Smooth muscle cell (in vitro differentiated cells): Measurements from ENCODE around the gene AFF2. TPM values are rescaled to one million over a fixed set of nuclear protein-coding genes. Genes with fewer than 3 reads are reported as not detected.
A peak's percentile ranks its signal among the peaks of the same experiment; 100 is the strongest.

Experiments
- DNase-seq: peaks from one replicate; lab custom pipeline; 2025; ENCODE audit not compliant: unreplicated experiment; lab: John Stamatoyannopoulos, UW
- H2AFZ ChIP-seq: fragments of 200-600 bp; sonication (generic); 2 replicates; pipeline ENCODE4 v1.6.0; 2016; ENCODE audit warnings: antibody characterized with exemption, low read depth, mild to moderate bottlenecking
- H3F3A ChIP-seq: fragments of 200-600 bp; sonication (generic); 2 replicates; pipeline ENCODE4 v1.6.0; 2017; ENCODE audit warnings: antibody characterized with exemption, low read depth
- H3K27ac ChIP-seq: fragments of 200-600 bp; sonication (generic); 2 replicates; pipeline ENCODE4 v1.5.1; 2016; ENCODE audit warnings: low read depth, mild to moderate bottlenecking
- H3K27me3 ChIP-seq: fragments of 200-600 bp; sonication (generic); 2 replicates; pipeline ENCODE4 v1.6.1; 2016; ENCODE audit warnings: low read depth, mild to moderate bottlenecking
- H3K36me3 ChIP-seq: fragments of 200-600 bp; sonication (generic); 2 replicates; pipeline ENCODE4 v1.5.1; 2016; ENCODE audit warnings: low read depth
- H3K4me1 ChIP-seq: fragments of 200-600 bp; sonication (generic); 2 replicates; pipeline ENCODE4 v1.5.1; 2016; ENCODE audit warnings: low read depth
- H3K4me2 ChIP-seq: fragments of 200-600 bp; sonication (generic); 2 replicates; pipeline ENCODE4 v1.6.0; 2016; ENCODE audit warnings: mild to moderate bottlenecking
- H3K4me3 ChIP-seq: fragments of 200-600 bp; sonication (generic); 2 replicates; pipeline ENCODE4 v1.5.1; 2016; ENCODE audit warnings: mild to moderate bottlenecking
- H3K79me2 ChIP-seq: fragments of 200-600 bp; sonication (generic); 2 replicates; pipeline ENCODE4 v1.6.0; 2016; ENCODE audit warnings: low read depth, mild to moderate bottlenecking
- H3K9ac ChIP-seq: fragments of 200-600 bp; sonication (generic); 2 replicates; pipeline ENCODE4 v1.6.0; 2016; ENCODE audit warnings: low read depth
- H3K9me3 ChIP-seq: fragments of 200-600 bp; sonication (generic); replicated peaks from 2 replicates; pipeline ENCODE4 v1.5.1; 2016; ENCODE audit warnings: low read depth
- H4K20me1 ChIP-seq: fragments of 200-600 bp; sonication (generic); 2 replicates; pipeline ENCODE4 v1.6.0; 2016; ENCODE audit warnings: low read depth
- WGBS: methylation state at CpG from one replicate; pipeline ENCODE4 v1.1.7; 2016; ENCODE audit warnings: low lambda C conversion rate; 5-methylcytosine and 5-hydroxymethylcytosine counted together
- polyA plus RNA-seq: library from polyadenylated mRNA; unstranded; fragments of >200 nt; fragmentation: Nextera tagmentation; extraction: Ambion mirVana; gene quantifications from 2 replicates; pipeline ENCODE4 v1.2.1, GENCODE V29; 2016
- total RNA-seq: library from RNA; depleted of rRNA; stranded (reverse); fragments of >200 nt; gene quantifications from 2 replicates; pipeline ENCODE4 v1.2.3, GENCODE V29; 2014
- TF ChIP-seq, protein P1 (sequence below): fragments of 200-600 bp; sonication (generic); IDR thresholded peaks from 2 replicates; pipeline ENCODE4 v1.5.1; 2017; ENCODE audit warnings: borderline replicate concordance, mild to moderate bottlenecking, antibody characterized with exemption; ENCODE audit not compliant: insufficient read depth, poor library complexity, severe bottlenecking

AFF2 gene
- total and polyA plus RNA-seq, 2 experiments from 2014 or later: 0.57 to 3.6 TPM

GRCh38 chrX:148577741-148578140 lies 77.3 kb downstream of the AFF2 start:
- TF ChIP-seq, protein P1, sequence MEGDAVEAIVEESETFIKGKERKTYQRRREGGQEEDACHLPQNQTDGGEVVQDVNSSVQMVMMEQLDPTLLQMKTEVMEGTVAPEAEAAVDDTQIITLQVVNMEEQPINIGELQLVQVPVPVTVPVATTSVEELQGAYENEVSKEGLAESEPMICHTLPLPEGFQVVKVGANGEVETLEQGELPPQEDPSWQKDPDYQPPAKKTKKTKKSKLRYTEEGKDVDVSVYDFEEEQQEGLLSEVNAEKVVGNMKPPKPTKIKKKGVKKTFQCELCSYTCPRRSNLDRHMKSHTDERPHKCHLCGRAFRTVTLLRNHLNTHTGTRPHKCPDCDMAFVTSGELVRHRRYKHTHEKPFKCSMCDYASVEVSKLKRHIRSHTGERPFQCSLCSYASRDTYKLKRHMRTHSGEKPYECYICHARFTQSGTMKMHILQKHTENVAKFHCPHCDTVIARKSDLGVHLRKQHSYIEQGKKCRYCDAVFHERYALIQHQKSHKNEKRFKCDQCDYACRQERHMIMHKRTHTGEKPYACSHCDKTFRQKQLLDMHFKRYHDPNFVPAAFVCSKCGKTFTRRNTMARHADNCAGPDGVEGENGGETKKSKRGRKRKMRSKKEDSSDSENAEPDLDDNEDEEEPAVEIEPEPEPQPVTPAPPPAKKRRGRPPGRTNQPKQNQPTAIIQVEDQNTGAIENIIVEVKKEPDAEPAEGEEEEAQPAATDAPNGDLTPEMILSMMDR: no peak
- H3K27ac ChIP-seq: no peak overlapping the region
- H3K36me3 ChIP-seq: no peaks in the 10 kb centered on the region
- H3K4me3 ChIP-seq: no peak overlapping the region
- H3K27me3 ChIP-seq: no peaks in the 10 kb centered on the region
- no peaks in the 10 kb centered on the region for H4K20me1 ChIP-seq
- H3K4me2 ChIP-seq: peak overlapping the region; percentile 21
- no peak overlapping the region for H3K9ac ChIP-seq
- H3F3A ChIP-seq: no peaks in the 10 kb centered on the region
- H3K9me3 ChIP-seq: no peaks in the 10 kb centered on the region
- DNase-seq: no peak
- H3K79me2 ChIP-seq: no peaks in the 10 kb centered on the region
- WGBS: 61% methylated on average over 3 of the region's 3 CpGs
- H3K4me1 ChIP-seq: no peaks in the 10 kb centered on the region
- no peak overlapping the region for H2AFZ ChIP-seq

- TF ChIP-seq, protein P1: no peak
- Histone ChIP-seq H3K9ac (no peak overlapping the region), H3K79me2 (no peaks in the 10 kb centered on the region), H4K20me1 (no peaks in the 10 kb centered on the region), H3K27ac (no peak overlapping the region), H3K36me3 (no peaks in the 10 kb centered on the region), H3F3A (no peaks in the 10 kb centered on the region), H3K4me3 (no peak overlapping the region), H3K4me1 (no peaks in the 10 kb centered on the region), H2AFZ (no peak overlapping the region), H3K4me2 (no peak overlapping the region), H3K9me3 (no peaks in the 10 kb centered on the region), H3K27me3 (no peaks in the 10 kb centered on the region)
- 0% methylated on average over 1 of the region's 1 CpG for WGBS
- DNase-seq: no peak
Observed at GRCh38 chrX:148580016-148580415, 79.6 kb downstream of the AFF2 start.

DNA sequence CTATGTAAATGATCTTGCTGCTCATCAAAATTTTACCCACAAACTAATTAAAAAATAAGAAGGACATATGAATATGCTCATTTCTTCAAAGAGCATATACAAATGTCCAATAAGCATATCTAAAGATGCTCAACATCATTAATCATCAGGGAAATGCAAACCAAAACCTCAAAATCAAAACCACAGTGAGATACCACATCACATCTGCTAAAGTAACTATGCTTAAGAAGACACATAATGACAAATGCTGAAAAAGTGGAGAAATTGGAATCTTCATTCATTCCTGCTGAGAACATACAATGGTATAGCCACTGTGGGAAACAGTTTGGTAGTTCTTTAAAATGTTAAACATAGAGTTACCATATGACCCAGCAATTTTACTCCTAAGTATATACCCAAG lies 81.9 kb downstream of the AFF2 start:
- H3K9ac ChIP-seq: no peak overlapping the region
- H3K4me3 ChIP-seq: no peak overlapping the region
- H3K36me3 ChIP-seq: no peaks in the 10 kb centered on the region
- H3K79me2 ChIP-seq: no peaks in the 10 kb centered on the region
- no peaks in the 10 kb centered on the region for H3K9me3 ChIP-seq
- DNase-seq: no peak
- no peak overlapping the region for H2AFZ ChIP-seq
- no peak overlapping the region for H3K27ac ChIP-seq
- H3K27me3 ChIP-seq: no peaks in the 10 kb centered on the region
- H3K4me2 ChIP-seq: no peak overlapping the region
- TF ChIP-seq, protein P1: no peak
- no peaks in the 10 kb centered on the region for H3F3A ChIP-seq
- no peaks in the 10 kb centered on the region for H3K4me1 ChIP-seq
- no peaks in the 10 kb centered on the region for H4K20me1 ChIP-seq

- H3K4me2 ChIP-seq: no peak overlapping the region
- H3K79me2 ChIP-seq: no peaks in the 10 kb centered on the region
- H3K27me3 ChIP-seq: no peaks in the 10 kb centered on the region
- H3K4me1 ChIP-seq: no peaks in the 10 kb centered on the region
- H3K4me3 ChIP-seq: no peak overlapping the region
- H2AFZ ChIP-seq: no peak overlapping the region
- no peaks in the 10 kb centered on the region for H4K20me1 ChIP-seq
- peaks cover 7% of the 10 kb centered on the region for H3K9me3 ChIP-seq
- no peak overlapping the region for H3K27ac ChIP-seq
- H3F3A ChIP-seq: no peaks in the 10 kb centered on the region
- TF ChIP-seq, protein P1: no peak
- no peak for DNase-seq
- WGBS: 66% methylated on average over 6 of the region's 6 CpGs
- H3K9ac ChIP-seq: no peak overlapping the region
- H3K36me3 ChIP-seq: no peaks in the 10 kb centered on the region
Observed at GRCh38 chrX:148588649-148589310, 88.4 kb downstream of the AFF2 start.
